Hippocampal formation (tissue), 2 donors: ENCODE data around the gene TFPI.
"Not testable (repeated sequence)": the region's sequence is repeated elsewhere in the genome, so short reads cannot be mapped to it uniquely, and the experiment has no call there.

Experiments used
- DNase-seq, 2 donors: peaks; one replicate each; lab custom pipeline; 2025; lab: John Stamatoyannopoulos, UW

TFPI gene

GRCh38 chr2:187528042-187528441 lies 26.2 kb downstream of the TFPI start:
- no peak for DNase-seq

- DNase-seq, result no peak
Observed at GRCh38 chr2:187527262-187527661, 27.0 kb downstream of the TFPI start.

GRCh38 chr2:187526792-187527191 lies 27.4 kb downstream of the TFPI start:
- DNase-seq, result no peak

- DNase-seq, result no peak
Observed at GRCh38 chr2:187525163-187525900, 28.9 kb downstream of the TFPI start.

GRCh38 chr2:187523325-187523724 lies 30.9 kb downstream of the TFPI start:
- DNase-seq, result no peak

- no peak for DNase-seq
Observed at GRCh38 chr2:187520121-187520624, 34.1 kb downstream of the TFPI start.

GRCh38 chr2:187519419-187520120 lies 34.7 kb downstream of the TFPI start:
- DNase-seq, result no peak

- not testable (repeated sequence) for DNase-seq
Observed at GRCh38 chr2:187517750-187518361, 36.4 kb downstream of the TFPI start.

GRCh38 chr2:187516630-187517510 lies 37.4 kb downstream of the TFPI start:
- not testable (repeated sequence) for DNase-seq

- no peak for DNase-seq
Observed at GRCh38 chr2:187514930-187515329, 39.3 kb downstream of the TFPI start.

- DNase-seq, result not testable (repeated sequence)
Observed at GRCh38 chr2:187514235-187514829, 39.9 kb downstream of the TFPI start.

- DNase-seq, result not testable (repeated sequence)
Observed at GRCh38 chr2:187513460-187514234, 40.6 kb downstream of the TFPI start.

GRCh38 chr2:187511356-187512315 lies 42.6 kb downstream of the TFPI start:
- no peak for DNase-seq

GRCh38 chr2:187510419-187511355 lies 43.5 kb downstream of the TFPI start:
- not testable (repeated sequence) for DNase-seq

GRCh38 chr2:187509667-187510417 lies 44.4 kb downstream of the TFPI start:
- no peak for DNase-seq

GRCh38 chr2:187506416-187506815 lies 47.8 kb downstream of the TFPI start:
- DNase-seq, result no peak

- DNase-seq, result no peak
Observed at GRCh38 chr2:187505065-187505672, 49.1 kb downstream of the TFPI start.
